PC-9 (cell line): Measurements from ENCODE around the gene PRCP. TPM values are rescaled to one million over a fixed set of nuclear protein-coding genes. Genes with fewer than 3 reads are reported as not detected.

Experiments used
- BruUV-seq: library from RNA; stranded (reverse); fragments of 400-500 nt; replicated peaks from 2 replicates; lab custom pipeline; 2021; lab: Mats Ljungman, UMichigan
- CTCF ChIA-PET: fragments of 300-600 bp; sonication (Branson Sonifier 250); formaldehyde crosslinking; loops from one replicate; lab custom pipeline; 2022; ENCODE audit warnings: antibody characterized with exemption; lab: Charles Lee
- POLR2A ChIA-PET: fragments of 300-600 bp; sonication (Branson Sonifier 250); formaldehyde crosslinking; loops from one replicate; lab custom pipeline; 2022; ENCODE audit warnings: antibody characterized with exemption; ENCODE audit not compliant: unreplicated experiment; lab: Charles Lee
- DNase-seq, 2 experiments: peaks; one replicate each; pipeline versions ENCODE4 v3.0.0 to v3.0.0-alpha.2; 2015 to 2022; ENCODE audit warnings: mixed read lengths in 1 of 2
- H2AFZ ChIP-seq: fragments of 200-600 bp; sonication (generic); 2 replicates; pipeline ENCODE4 v1.8.1; 2017; ENCODE audit warnings: antibody characterized with exemption
- H3F3A ChIP-seq: fragments of 200-600 bp; sonication (generic); 2 replicates; pipeline ENCODE4 v1.8.1; 2017; ENCODE audit warnings: antibody characterized with exemption, mild to moderate bottlenecking, low read depth; ENCODE audit not compliant: insufficient read depth
- H3K27ac ChIP-seq: fragments of 200-600 bp; sonication (generic); 2 replicates; pipeline ENCODE4 v1.6.1; 2016; ENCODE audit warnings: mixed run types
- H3K27me3 ChIP-seq: fragments of 200-600 bp; sonication (generic); 2 replicates; pipeline ENCODE4 v1.6.1; 2016; ENCODE audit warnings: low read depth, mixed run types; ENCODE audit not compliant: insufficient read depth
- H3K36me3 ChIP-seq: fragments of 200-600 bp; sonication (generic); 2 replicates; pipeline ENCODE4 v1.6.1; 2016; ENCODE audit warnings: low read depth, mixed run types
- H3K4me1 ChIP-seq: fragments of 200-600 bp; sonication (generic); replicated peaks from 2 replicates; pipeline ENCODE4 v1.6.1; 2016; ENCODE audit warnings: mixed run types; ENCODE audit not compliant: insufficient read depth
- H3K4me2 ChIP-seq: fragments of 200-600 bp; sonication (generic); 2 replicates; pipeline ENCODE4 v1.6.1; 2017; ENCODE audit warnings: mixed run types
- H3K4me3 ChIP-seq: fragments of 200-600 bp; sonication (generic); 2 replicates; pipeline ENCODE4 v1.6.1; 2016; ENCODE audit warnings: mixed run types
- H3K79me2 ChIP-seq: fragments of 200-600 bp; sonication (generic); 2 replicates; pipeline ENCODE4 v1.6.1; 2017; ENCODE audit warnings: low read depth, mixed run types
- H3K9me2 ChIP-seq: fragments of 200-600 bp; sonication (generic); 2 replicates; pipeline ENCODE4 v1.8.1; 2017; ENCODE audit warnings: mild to moderate bottlenecking; ENCODE audit not compliant: insufficient read depth
- H3K9me3 ChIP-seq: fragments of 200-600 bp; sonication (generic); 2 replicates; pipeline ENCODE4 v1.8.1; 2016; ENCODE audit warnings: low read depth; ENCODE audit not compliant: insufficient read depth
- H4K20me1 ChIP-seq: fragments of 200-600 bp; sonication (generic); 2 replicates; pipeline ENCODE4 v1.8.1; 2017; ENCODE audit not compliant: insufficient read depth
- CTCF ChIP-seq: fragments of 200-600 bp; sonication (generic); conservative IDR thresholded peaks from 2 replicates; pipeline ENCODE4 v1.6.1; 2017; ENCODE audit warnings: mixed run types, antibody characterized with exemption, mild to moderate bottlenecking, moderate library complexity
- EZH2 ChIP-seq: fragments of 200-600 bp; sonication (generic); IDR thresholded peaks from 2 replicates; pipeline ENCODE4 v1.8.0; 2017; ENCODE audit warnings: antibody characterized with exemption, low read depth
- intact Hi-C: fragments of 100-400 bp; cut with micrococcal nuclease; formaldehyde crosslinking; loops from one replicate; pipeline ENCODE4 v1.10.0; 2022; ENCODE audit not compliant: unreplicated experiment
- total RNA-seq: library from RNA; stranded (reverse); gene quantifications from 2 replicates; pipeline ENCODE4 v1.2.3, GENCODE V29; 2021

PRCP gene
- total RNA-seq, 1 experiment from 2014 or later = 42.7 TPM

GRCh38 chr11:82942376-82942775 lies 42.1 kb upstream of the PRCP start:
- H3K9me2 ChIP-seq = no peaks in the 10 kb centered on the region
- H2AFZ ChIP-seq = no peak overlapping the region
- CTCF ChIA-PET = interaction anchor here (0.5 kb wide), 1 partner anchor 202 kb away, joined by 9 read pairs; no protein-coding TSS in a partner anchor
- no peak for DNase-seq
- H3K4me3 ChIP-seq = no peak overlapping the region
- no peak overlapping the region for H3K4me2 ChIP-seq
- no peaks in the 10 kb centered on the region for H3K27me3 ChIP-seq
- no peaks in the 10 kb centered on the region for H4K20me1 ChIP-seq
- intact Hi-C loops = no loop called here
- no peaks in the 10 kb centered on the region for H3F3A ChIP-seq
- H3K36me3 ChIP-seq = no peaks in the 10 kb centered on the region
- TF ChIP-seq EZH2 = no peak
- no peak for TF ChIP-seq CTCF
- no peaks in the 10 kb centered on the region for H3K9me3 ChIP-seq
- no peaks in the 10 kb centered on the region for H3K4me1 ChIP-seq
- no peak overlapping the region for H3K27ac ChIP-seq
- POLR2A ChIA-PET = no interaction called here
- no TSS peak for BruUV-seq
- no peaks in the 10 kb centered on the region for H3K79me2 ChIP-seq

GRCh38 chr11:82939456-82939855 lies 39.2 kb upstream of the PRCP start:
- H3K9me3 ChIP-seq = no peaks in the 10 kb centered on the region
- H4K20me1 ChIP-seq = no peaks in the 10 kb centered on the region
- H3K36me3 ChIP-seq = no peaks in the 10 kb centered on the region
- TF ChIP-seq EZH2 (no peak), CTCF (no peak)
- no peak for DNase-seq
- intact Hi-C loops = no loop called here
- no peak overlapping the region for H3K4me2 ChIP-seq
- BruUV-seq = no TSS peak
- H3K4me1 ChIP-seq = no peaks in the 10 kb centered on the region
- H2AFZ ChIP-seq = no peak overlapping the region
- no peak overlapping the region for H3K4me3 ChIP-seq
- no peak overlapping the region for H3K27ac ChIP-seq
- H3K27me3 ChIP-seq = no peaks in the 10 kb centered on the region
- H3K9me2 ChIP-seq = no peaks in the 10 kb centered on the region
- H3F3A ChIP-seq = no peaks in the 10 kb centered on the region
- H3K79me2 ChIP-seq = no peaks in the 10 kb centered on the region
- ChIA-PET CTCF (no interaction called here), POLR2A (no interaction called here)

- TF ChIP-seq EZH2 (no peak), CTCF (no peak)
Measured at GRCh38 chr11:82937554-82937953, 37.3 kb upstream of the PRCP start.

More at GRCh38 chr11:82937554-82937953, 37.3 kb upstream of the PRCP start:
- Histone ChIP-seq H2AFZ (no peak overlapping the region), H3K27ac (no peak overlapping the region), H3F3A (no peaks in the 10 kb centered on the region), H3K36me3 (no peaks in the 10 kb centered on the region), H3K4me3 (no peak overlapping the region), H3K4me1 (no peaks in the 10 kb centered on the region), H3K27me3 (no peaks in the 10 kb centered on the region), H3K9me3 (no peaks in the 10 kb centered on the region), H3K4me2 (no peak overlapping the region), H3K9me2 (no peaks in the 10 kb centered on the region), H4K20me1 (no peaks in the 10 kb centered on the region), H3K79me2 (no peaks in the 10 kb centered on the region)
- no TSS peak for BruUV-seq
- CTCF ChIA-PET = no interaction called here
- POLR2A ChIA-PET = no interaction called here
- intact Hi-C loops = no loop called here
- no peak for DNase-seq
